GM21447 (cell line): ENCODE data around the gene CRIM1.

Experiments used
- ATAC-seq: cut with Tn5 transposase; IDR thresholded peaks from one replicate; pipeline ENCODE4 v1.9.1; 2021; ENCODE audit not compliant: unreplicated experiment

CRIM1 gene

DNA sequence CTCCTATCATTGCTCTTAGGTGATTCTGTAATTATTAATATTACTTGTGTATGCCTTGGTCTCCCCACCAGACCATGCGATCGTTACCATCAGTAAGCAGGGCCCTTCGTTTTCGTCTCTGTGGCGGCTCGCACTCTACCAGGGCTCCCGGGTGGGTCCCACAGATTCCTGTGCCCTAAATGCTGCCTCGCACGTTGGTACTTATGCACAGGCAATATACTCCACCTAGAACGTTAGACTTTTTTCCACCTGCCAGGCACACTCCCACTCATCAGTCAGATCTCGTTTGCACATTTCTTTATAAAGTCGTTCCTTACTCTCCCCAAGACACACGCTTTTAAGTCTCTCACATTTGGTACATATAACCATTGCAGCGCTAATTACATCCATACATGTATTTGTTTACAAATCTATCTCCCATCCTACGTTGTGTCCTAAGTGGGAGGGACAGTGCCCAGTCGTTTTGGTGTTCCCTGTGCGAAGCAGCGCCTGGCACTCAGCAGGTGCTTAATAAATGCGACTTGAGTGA lies 241.5 kb downstream of the CRIM1 start:
- ATAC-seq: no peak

DNA sequence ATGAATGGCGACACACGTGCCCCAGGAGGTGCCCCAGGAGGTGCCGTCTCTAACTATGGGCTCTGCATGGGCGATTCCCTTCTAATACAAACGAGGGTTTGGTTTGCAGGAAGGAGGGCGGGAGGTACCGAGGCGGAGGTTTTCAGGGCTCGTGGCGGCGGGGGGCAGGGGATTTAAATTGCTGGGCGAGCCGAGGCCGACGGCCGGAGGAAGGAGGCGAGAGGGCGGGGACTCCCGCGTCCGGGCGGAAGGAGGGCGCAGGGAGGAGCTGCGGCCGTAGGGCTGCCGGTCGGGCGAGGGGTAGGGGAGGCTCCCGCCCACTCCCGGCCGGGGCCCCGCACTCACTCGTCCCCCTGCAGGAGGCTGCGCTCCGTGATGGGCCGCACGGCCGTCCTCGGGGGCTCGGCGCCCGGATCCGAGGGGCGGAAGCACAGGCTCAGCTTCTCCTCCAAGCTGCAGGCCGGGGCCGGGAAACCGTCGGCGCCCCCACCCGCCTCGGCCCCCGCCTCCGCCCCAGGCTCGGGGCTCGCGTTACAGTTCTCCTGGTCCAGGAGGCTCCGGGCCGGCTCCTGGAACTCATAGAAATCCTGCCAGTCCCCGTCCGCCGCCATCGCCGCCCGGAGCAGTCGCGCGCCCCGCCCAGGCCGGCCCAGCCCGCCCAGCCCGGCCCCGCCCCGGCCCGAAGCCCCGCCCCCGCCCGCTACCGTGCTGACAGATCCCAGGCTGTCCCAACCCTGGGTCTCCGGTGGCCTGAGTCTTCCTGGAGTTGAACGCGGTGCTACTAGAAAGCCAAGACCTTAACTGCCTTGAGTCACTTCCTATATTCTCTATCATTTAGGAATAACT lies 242.2 kb downstream of the CRIM1 start, which contains the start of gene FEZ2:
Gene FEZ2, minus strand, starts transcription at position 637 of the 846 bp plus-strand sequence. Its CDS starts 26 bp downstream, at position 611.
- ATAC-seq: peak; percentile 99
